Measurements from ENCODE around the gene CHADL. TPM values are rescaled to one million over a fixed set of nuclear protein-coding genes. Genes with fewer than 3 reads are reported as not detected.
A peak's percentile ranks its signal among the peaks of the same experiment; 100 is the strongest.

CHADL gene
- total RNA-seq, 1 experiment from 2014 or later: not detected

- DNase-seq (ENCODE audit: low read depth): no peak
Observed at GRCh38 chr22:41257696-41258095, 17.0 kb upstream of the CHADL start.

GRCh38 chr22:41256254-41257253 is 15.8 kb upstream of the CHADL start:
- DNase-seq (ENCODE audit: low read depth): peak; percentile 59

- DNase-seq (ENCODE audit: low read depth): no peak
Observed at GRCh38 chr22:41254230-41254629, 13.5 kb upstream of the CHADL start.

DNA sequence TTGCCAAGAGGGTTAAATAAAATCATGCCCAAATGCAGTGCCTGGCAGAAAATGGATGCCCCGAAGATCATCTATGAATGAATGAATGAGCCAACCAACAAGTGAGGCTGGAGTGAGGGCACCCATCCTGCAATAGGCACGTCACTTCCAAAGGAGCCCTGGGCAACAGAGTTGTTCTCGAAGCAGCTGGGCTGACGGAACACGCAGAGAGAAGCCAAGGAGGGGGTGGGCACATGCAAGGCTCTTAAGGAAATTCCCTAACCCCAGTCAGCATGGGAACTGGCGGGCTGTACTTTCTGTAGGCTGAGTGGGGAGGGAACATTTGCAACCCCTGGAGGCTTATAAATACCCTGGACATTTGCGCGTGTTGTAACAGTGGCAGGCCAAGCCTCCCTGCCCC is 11.6 kb upstream of the CHADL start:
- DNase-seq (ENCODE audit: low read depth): no peak

DNA sequence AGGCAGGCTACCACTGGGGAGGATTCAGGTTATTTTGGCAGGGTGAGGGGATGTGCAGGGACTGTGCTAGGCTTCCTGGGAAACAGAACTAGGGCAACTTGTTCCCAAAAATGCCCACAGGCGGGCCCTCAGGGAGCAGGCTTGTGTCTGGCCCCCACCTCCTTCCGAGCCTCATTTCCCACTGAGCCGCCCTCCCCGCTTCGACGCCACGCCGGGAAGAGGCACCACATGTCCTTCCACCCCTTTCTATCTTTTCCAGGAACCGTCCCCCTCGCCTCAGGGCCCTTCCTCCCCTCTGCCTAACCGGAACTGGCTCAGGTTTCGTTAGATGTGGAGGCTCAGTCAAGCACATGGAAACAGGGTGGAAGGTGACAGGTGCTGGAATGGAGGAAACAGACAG is 9.4 kb upstream of the CHADL start:
- DNase-seq (ENCODE audit: low read depth): no peak

GRCh38 chr22:41249442-41249841 is 8.7 kb upstream of the CHADL start:
- no peak for DNase-seq (ENCODE audit: low read depth)

- DNase-seq (ENCODE audit: low read depth): no peak
Observed at GRCh38 chr22:41248758-41249157, 8.0 kb upstream of the CHADL start.

GRCh38 chr22:41248314-41248713 is 7.6 kb upstream of the CHADL start:
- DNase-seq (ENCODE audit: low read depth): no peak

- no peak for DNase-seq (ENCODE audit: low read depth)
Observed at GRCh38 chr22:41247703-41248102, 7.0 kb upstream of the CHADL start.

DNA sequence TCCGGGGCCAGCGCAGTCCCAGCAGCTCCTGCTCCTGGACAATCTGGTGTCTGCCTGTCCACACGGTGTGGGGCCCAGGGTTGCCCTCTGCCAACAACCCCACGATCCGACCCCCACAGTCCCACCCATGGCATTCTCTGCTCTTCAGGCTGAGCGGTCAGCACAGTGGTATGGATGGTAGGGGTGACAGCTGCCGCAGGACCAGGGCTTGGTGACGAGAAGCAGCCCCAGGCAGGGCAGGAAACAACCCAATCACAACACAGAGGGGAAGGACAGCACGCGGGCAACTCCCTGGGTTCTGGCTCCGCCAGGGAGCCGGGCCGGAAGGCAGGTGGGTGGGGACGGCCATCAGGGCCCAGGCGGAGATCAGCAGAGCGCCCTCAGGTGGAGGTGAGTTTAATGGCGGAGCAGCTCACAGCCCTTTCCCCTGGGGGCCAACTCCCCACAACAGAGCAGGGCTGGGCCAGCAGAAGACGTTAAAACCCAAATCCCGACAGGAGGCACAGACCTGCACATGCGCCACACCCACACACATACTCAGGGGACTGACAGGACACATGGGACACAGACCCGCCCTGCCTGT is 5.3 kb upstream of the CHADL start:
- no peak for DNase-seq (ENCODE audit: low read depth)

- DNase-seq (ENCODE audit: low read depth): no peak
Observed at GRCh38 chr22:41243361-41243760, 2.6 kb upstream of the CHADL start.

- DNase-seq (ENCODE audit: low read depth): peak; percentile 13
Observed at GRCh38 chr22:41242396-41243117, 1.8 kb upstream of the CHADL start.

- no peak for DNase-seq (ENCODE audit: low read depth)
Observed at GRCh38 chr22:41241133-41241676, 474 bp upstream of the CHADL start.

- DNase-seq (ENCODE audit: low read depth): no peak
Observed at GRCh38 chr22:41239443-41240128, 1.1 kb downstream of the CHADL start.

GRCh38 chr22:41238570-41239442 is 1.9 kb downstream of the CHADL start:
- no peak for DNase-seq (ENCODE audit: low read depth)

- DNase-seq (ENCODE audit: low read depth): no peak
Observed at GRCh38 chr22:41237707-41238569, 2.8 kb downstream of the CHADL start.

DNA sequence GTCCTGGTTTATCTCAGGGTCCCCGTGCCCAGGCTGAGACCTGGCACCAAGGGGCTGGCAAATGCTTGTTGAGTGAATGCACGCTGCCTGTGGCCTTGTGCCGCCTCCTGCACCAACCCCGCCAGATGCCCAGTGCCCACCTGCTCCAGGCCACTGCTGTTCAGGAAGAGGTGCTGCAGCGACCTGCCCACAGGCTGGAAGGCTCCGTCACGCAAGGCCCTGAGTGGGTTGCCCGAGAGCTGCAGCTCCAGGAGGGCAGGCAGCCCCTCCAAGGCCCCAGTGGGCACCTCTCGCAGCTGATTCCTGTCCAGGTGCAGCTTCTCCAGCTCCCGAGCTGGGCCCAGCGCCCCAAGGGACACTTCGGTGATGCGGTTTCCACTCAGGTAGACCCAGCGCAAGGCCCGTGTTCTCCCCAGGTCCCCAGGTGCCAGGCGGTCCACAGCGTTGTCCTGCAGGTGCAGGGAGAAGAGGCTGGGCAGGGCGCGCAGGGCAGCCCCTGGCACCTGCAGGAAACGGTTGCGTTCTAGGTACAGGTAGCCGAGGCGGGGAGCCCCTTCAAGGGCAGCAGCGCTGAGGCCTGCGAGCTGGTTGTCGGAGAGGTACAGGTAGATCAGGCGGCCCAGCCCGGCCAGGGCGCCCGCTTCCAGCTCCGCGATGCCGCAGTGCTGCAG is 3.6 kb downstream of the CHADL start:
- no peak for DNase-seq (ENCODE audit: low read depth)

GRCh38 chr22:41234815-41235695 is 5.7 kb downstream of the CHADL start:
- no peak for DNase-seq (ENCODE audit: low read depth)
